Suprapubic skin (tissue), 4 donors: Measurements from ENCODE around the gene PLAAT5. TPM values are rescaled to one million over a fixed set of nuclear protein-coding genes. Genes with fewer than 3 reads are reported as not detected.

Source experiments
- DNase-seq, 2 donors: peaks; one replicate each; pipeline ENCODE4 v3.0.0-alpha.2; 2019; ENCODE audit warnings: low spot score in 2 of 2
- H3K27ac ChIP-seq: fragments of 200-600 bp; sonication (generic); one replicate; pipeline ENCODE4 v1.5.1; 2019
- H3K27me3 ChIP-seq: fragments of 200-600 bp; sonication (generic); one replicate; pipeline ENCODE4 v1.5.1; 2019
- H3K36me3 ChIP-seq: fragments of 200-600 bp; sonication (generic); one replicate; pipeline ENCODE4 v1.5.1; 2019
- H3K4me1 ChIP-seq: fragments of 200-600 bp; sonication (generic); one replicate; pipeline ENCODE4 v1.5.1; 2019
- H3K4me3 ChIP-seq: fragments of 200-600 bp; sonication (generic); one replicate; pipeline ENCODE4 v1.5.1; 2019; ENCODE audit warnings: mild to moderate bottlenecking
- H3K9me3 ChIP-seq: fragments of 200-600 bp; sonication (generic); one replicate; pipeline ENCODE4 v1.5.1; 2019
- EP300 ChIP-seq: sonication (generic); formaldehyde crosslinking; IDR thresholded peaks from one replicate; pipeline ENCODE4 v1.6.1; 2017; ENCODE audit warnings: antibody characterized with exemption
- POLR2A ChIP-seq, 2 donors: fragments of 450-650 bp; IDR thresholded peaks; one replicate each; pipeline ENCODE4 v1.6.1; 2017; ENCODE audit warnings: antibody characterized with exemption in 2 of 2, mild to moderate bottlenecking in 2 of 2, moderate library complexity in 2 of 2
- POLR2AphosphoS5 ChIP-seq, 3 donors: sonication (generic); formaldehyde crosslinking; IDR thresholded peaks; one replicate each; pipeline ENCODE4 v1.6.1; 2017; ENCODE audit warnings: antibody characterized with exemption in 3 of 3
- WGBS: methylation state at CpG from one replicate; pipeline ENCODE4 v1.1.5; 2018; 5-methylcytosine and 5-hydroxymethylcytosine counted together
- total RNA-seq, 4 donors: library from RNA; depleted of rRNA; stranded (reverse); fragments of >200 nt; gene quantifications; one replicate each; pipeline ENCODE4 v1.1.0, GENCODE V29; 2016
- TF ChIP-seq, protein P1 (sequence below), 2 donors: fragments of 200-600 bp in 1 of 2; fragments of 450-650 bp in 1 of 2; sonication (generic) in 1 of 2; IDR thresholded peaks; one replicate each; pipeline ENCODE4 v1.5.1; 2016 to 2019; ENCODE audit warnings: antibody characterized with exemption in 2 of 2, mild to moderate bottlenecking in 1 of 2, moderate library complexity in 1 of 2

Gene PLAAT5
- total RNA-seq, 4 donors from 2014 or later: 0.38 to 9.9 (median 2.4) TPM

DNA sequence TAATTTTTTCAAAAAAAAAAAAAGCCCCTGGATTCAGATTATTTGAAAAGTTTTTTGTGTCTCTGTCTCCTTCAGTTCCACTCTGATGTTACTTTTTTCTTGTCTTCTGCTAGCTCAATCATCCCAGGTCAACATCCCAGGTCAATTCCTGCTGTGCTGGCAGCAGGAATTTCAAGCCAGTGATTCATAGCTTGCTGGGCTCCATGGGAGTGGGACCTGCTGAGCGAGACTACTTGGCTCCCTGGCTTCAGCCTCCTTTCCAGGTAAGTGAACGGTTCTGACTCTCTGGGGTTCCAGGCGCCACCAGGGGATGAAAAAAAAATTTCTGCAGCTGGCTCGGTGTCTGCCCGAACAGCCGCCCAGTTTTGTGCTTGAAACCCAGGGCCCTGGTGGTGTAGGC lies 31.4 kb downstream of the PLAAT5 start:
- Histone ChIP-seq H3K9me3 (no peaks in the 10 kb centered on the region), H3K27ac (no peak overlapping the region), H3K27me3 (no peaks in the 10 kb centered on the region), H3K36me3 (no peaks in the 10 kb centered on the region), H3K4me3 (no peak overlapping the region), H3K4me1 (no peaks in the 10 kb centered on the region)
- WGBS: 47% methylated on average over 3 of the region's 6 CpGs
- TF ChIP-seq EP300 (no peak), POLR2A (IDR thresholded peaks at IDR 0.05) (no peak), POLR2AphosphoS5 (IDR thresholded peaks at IDR 0.05) (no peak)
- TF ChIP-seq, protein P1, sequence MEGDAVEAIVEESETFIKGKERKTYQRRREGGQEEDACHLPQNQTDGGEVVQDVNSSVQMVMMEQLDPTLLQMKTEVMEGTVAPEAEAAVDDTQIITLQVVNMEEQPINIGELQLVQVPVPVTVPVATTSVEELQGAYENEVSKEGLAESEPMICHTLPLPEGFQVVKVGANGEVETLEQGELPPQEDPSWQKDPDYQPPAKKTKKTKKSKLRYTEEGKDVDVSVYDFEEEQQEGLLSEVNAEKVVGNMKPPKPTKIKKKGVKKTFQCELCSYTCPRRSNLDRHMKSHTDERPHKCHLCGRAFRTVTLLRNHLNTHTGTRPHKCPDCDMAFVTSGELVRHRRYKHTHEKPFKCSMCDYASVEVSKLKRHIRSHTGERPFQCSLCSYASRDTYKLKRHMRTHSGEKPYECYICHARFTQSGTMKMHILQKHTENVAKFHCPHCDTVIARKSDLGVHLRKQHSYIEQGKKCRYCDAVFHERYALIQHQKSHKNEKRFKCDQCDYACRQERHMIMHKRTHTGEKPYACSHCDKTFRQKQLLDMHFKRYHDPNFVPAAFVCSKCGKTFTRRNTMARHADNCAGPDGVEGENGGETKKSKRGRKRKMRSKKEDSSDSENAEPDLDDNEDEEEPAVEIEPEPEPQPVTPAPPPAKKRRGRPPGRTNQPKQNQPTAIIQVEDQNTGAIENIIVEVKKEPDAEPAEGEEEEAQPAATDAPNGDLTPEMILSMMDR (IDR thresholded peaks at IDR 0.05): no peak
- DNase-seq: no peak

DNA sequence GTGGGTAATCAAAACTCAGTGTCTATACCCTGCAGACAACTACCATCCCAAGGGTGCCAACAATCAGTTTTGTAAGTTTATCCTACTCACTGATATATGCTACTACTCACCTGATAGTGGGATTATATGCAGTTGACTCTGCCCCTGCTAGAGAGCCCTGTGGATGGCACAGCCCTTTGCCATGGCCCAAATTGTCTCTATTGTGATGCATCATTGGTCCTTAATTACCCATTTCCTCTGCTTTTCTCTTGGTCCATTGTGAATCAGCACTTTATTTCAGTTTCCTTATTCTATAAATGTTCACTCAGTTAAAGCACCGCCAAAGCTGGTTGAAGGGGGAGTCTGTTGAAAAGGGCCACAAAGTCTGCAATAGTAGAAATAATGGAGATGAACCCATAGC lies 42.3 kb downstream of the PLAAT5 start:
- 31% methylated on average over 1 of the region's 1 CpG for WGBS

DNA sequence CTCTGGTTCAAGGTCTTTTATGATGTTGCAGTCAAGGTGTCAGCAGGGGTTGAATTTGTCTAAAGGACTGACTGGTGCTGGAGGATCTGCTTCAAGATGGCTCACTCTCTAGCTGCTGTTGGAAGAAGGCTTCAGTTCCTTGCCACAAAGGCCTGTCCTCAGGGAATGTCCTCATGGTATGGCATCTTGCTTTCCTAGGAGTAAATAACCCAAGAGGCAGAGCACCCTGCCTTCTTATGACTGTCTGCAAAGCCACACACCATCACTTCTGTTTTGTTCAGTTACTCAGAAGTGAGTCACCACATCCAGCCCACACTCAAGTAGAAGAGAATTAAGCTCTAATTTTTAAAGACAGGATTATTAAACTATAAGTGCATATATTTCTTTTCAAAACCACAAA lies 45.2 kb downstream of the PLAAT5 start:
- no peak overlapping the region for H3K27ac ChIP-seq
- TF ChIP-seq, protein P1 (IDR thresholded peaks at IDR 0.05): no peak
- TF ChIP-seq EP300 (no peak), POLR2AphosphoS5 (IDR thresholded peaks at IDR 0.05) (no peak), POLR2A (IDR thresholded peaks at IDR 0.05) (no peak)
- DNase-seq: no peak

More for the DNA sequence above, 42.3 kb downstream of the PLAAT5 start:
- H3K4me1 ChIP-seq: no peaks in the 10 kb centered on the region
- TF ChIP-seq POLR2AphosphoS5 (IDR thresholded peaks at IDR 0.05) (no peak), POLR2A (IDR thresholded peaks at IDR 0.05) (no peak), EP300 (no peak)
- TF ChIP-seq, protein P1 (IDR thresholded peaks at IDR 0.05): no peak
- no peaks in the 10 kb centered on the region for H3K9me3 ChIP-seq
- H3K4me3 ChIP-seq: no peak overlapping the region
- no peak overlapping the region for H3K27ac ChIP-seq
- H3K27me3 ChIP-seq: peaks cover 4% of the 10 kb centered on the region
- no peaks in the 10 kb centered on the region for H3K36me3 ChIP-seq
- no peak for DNase-seq

DNA sequence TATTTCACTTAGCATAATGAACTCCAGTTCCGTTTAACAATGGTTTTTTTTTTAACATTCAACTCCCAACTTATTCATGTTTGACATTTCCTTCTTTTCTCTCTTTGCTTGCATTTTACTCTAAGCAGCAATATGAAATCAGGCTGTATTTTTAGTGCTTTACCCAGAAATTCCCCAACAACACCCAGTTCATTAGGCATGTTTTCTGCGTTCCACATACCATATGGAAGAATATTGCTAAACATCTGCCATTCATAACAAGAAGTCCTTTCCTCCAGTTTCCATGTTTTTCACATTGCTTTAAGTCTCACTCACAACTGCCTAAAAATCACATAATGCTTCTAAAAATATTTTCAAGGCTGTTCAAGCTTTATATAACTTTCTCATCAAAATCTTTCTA lies 45.8 kb downstream of the PLAAT5 start:
- Histone ChIP-seq H3K36me3 (no peaks in the 10 kb centered on the region), H3K9me3 (no peaks in the 10 kb centered on the region)
- WGBS: 61% methylated on average over 2 of the region's 2 CpGs

More for the DNA sequence above, 45.2 kb downstream of the PLAAT5 start:
- Histone ChIP-seq H3K27me3 (peaks cover 4% of the 10 kb centered on the region), H3K9me3 (no peaks in the 10 kb centered on the region), H3K36me3 (no peaks in the 10 kb centered on the region), H3K4me3 (no peak overlapping the region), H3K4me1 (no peaks in the 10 kb centered on the region)

DNA sequence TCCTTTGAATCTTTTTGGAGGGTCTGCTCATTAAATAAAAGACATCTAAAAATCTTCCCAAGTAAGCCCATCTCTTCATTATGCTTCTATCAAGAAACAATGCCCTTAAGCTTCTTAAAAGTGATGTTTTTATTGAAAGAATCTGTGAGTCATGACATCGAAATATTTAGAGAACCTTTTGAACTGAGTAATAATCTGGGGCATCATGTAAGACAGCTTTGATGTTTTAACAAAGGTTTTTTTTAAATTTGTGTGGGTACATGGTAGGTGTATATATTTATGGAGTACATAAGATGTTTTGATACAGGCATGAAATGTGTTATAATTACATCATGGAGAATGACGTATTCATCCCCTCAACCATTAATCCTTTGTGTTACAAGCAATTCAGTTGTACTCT lies 46.8 kb downstream of the PLAAT5 start:
- WGBS: 72% methylated on average over 2 of the region's 2 CpGs
- TF ChIP-seq POLR2A (IDR thresholded peaks at IDR 0.05) (no peak), POLR2AphosphoS5 (IDR thresholded peaks at IDR 0.05) (no peak), EP300 (no peak)
- TF ChIP-seq, protein P1 (IDR thresholded peaks at IDR 0.05): no peak
- H3K9me3 ChIP-seq: no peaks in the 10 kb centered on the region

More for the DNA sequence above, 45.8 kb downstream of the PLAAT5 start:
- Histone ChIP-seq H3K4me1 (no peaks in the 10 kb centered on the region), H3K4me3 (no peak overlapping the region), H3K27me3 (peaks cover 4% of the 10 kb centered on the region), H3K27ac (no peak overlapping the region)
- TF ChIP-seq, protein P1 (IDR thresholded peaks at IDR 0.05): no peak
- no peak for TF ChIP-seq EP300
- no peak for TF ChIP-seq POLR2A (IDR thresholded peaks at IDR 0.05)
- DNase-seq: no peak

More for the DNA sequence above, 46.8 kb downstream of the PLAAT5 start:
- no peaks in the 10 kb centered on the region for H3K36me3 ChIP-seq
- peaks cover 4% of the 10 kb centered on the region for H3K27me3 ChIP-seq
- H3K4me3 ChIP-seq: no peak overlapping the region
- no peaks in the 10 kb centered on the region for H3K4me1 ChIP-seq
- DNase-seq: no peak
- H3K27ac ChIP-seq: no peak overlapping the region
